HG02973 (cell line): Measurements from ENCODE around the gene SMCO4.

Experiments
- ATAC-seq: cut with Tn5 transposase; IDR thresholded peaks from one replicate; pipeline ENCODE4 v1.9.1; 2021; ENCODE audit warnings: moderate library complexity; ENCODE audit not compliant: unreplicated experiment

SMCO4 gene

DNA sequence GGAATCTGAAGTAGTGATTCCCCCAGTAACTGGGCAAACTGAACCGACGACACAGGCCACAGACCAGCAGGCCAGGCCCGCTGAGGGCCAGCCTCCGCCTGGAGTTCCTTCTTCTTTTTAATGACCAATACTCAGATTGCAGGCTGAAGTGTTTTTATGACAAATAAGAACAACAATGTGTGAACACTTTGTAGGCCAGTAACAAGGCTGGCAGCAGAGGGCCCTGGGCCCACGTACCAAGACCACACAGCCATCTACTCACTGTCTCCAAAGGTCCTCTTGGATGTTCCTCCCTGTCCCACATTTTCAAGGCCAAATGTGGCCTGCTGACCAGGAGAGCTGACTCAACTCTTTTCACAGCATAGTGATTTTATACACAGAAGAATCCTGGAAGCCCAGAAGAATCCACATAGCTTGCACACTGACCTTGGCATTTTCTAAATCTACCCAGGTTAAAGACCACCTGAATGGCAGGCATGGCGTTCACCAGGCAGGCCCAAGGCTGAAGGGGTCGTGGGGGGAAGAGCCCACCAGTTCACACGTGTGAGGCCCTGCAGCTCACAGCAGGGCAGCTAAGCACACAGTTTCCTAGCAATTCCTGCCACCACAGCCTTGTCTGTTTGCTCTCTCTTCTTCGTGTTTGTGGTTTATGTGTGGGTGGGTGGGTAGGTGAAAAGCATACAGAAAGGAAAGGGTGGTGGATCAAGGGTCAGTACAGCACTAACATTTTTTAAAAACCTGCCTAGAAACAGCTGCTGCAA, 13.3 kb downstream of the SMCO4 start:
- peak; percentile 29 for ATAC-seq

DNA sequence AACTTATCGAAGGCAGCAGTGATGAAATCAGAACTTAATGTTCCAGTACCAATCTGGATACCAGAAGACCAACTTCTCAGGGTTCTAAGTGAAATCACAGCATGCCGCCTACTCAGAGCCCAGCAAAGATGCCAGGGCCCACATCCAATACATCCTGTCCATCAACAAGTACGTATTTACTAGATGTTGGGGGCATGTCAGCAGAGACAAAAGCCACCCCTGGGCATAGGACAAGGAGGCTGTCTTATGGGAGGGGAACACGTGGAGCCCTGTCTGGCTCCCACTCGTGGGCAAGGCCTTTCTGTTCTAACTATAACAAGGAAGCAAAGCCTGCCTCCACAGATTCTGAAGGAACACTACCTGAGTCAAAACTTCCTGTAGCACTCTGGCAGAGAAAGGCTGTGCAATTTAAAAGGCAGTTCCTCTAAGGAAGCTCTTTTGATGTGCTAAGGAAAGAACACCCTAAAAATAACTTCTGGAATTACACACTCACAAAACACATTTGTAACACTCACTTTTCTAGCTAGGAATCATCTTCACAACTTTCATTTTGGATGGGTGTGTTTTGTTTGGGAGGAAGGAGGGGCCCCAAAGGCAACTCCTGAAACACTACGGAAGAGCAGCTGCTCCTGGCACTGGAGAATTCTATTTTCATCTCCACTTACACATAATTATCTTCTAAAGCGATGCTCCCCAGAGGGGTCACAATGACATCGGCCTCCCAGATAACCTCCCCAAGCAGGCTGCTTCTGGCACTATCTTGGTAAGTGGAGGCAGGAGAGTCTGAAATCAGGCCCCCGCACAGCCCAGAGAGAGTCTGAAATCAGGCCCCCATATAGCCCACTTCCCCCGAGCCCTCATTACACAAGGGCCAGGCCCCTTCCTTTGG, 14.2 kb downstream of the SMCO4 start:
- ATAC-seq, result no peak

DNA sequence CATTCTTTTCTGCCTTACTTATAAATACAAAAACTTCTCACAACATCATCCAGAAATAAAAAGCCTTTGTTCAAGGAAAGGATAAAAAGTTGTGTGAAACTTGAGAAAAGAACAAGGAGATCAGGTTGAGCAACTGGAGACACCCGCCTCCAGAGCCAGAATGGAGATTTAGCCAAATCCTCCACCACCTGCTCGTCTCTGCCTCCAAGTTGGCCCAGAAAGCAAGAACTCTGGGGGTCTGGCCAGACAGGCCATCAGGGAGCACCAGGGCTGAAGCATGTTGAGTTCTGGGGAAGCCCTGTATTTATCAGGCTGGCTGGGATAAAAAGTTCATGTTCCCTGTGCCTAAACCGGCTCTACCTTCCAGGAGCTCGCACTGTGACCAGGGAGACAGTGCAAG, 14.9 kb downstream of the SMCO4 start:
- ATAC-seq, result no peak

DNA sequence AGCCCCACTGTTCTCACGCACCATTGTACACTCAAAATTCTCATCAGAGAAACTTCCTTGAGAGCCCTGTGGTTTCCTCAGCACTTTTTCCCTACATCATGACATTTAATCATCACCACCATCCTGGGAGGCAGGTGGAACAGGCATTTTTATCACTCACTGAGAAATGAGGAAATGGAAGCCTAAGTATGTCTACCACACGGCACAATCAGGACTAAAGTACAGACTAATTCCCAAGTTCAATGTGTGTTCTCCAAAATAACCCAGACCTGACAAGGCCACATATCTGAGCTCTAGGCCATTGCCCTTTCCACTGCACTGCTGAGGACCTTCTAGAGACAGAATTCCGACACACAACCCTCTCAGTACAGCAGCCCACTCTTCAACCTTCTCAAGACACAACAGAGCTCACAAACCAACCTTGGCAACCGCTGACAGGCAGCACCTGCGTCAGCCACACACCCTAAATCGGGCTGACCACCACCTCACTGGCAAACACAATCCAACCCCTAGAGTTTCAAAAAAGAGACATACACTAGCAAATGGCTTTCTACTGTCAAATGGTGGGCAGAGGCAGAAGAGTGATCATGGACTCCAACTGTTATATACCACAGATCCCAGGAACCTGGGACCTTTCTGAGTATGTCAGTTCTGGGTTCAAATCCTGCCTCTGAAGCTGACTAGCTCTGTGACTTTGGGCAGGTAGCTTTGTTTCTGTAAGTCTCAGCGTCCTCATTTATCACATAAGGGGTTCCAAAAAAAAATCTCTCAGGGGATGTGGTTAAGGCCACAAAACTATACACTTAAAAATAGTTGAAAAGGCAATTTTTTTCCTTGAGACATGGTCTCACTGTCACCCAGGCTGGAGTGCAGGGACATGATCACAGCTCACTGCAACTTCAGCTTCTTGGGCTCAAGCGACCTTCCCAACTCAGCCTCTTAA, 16.3 kb downstream of the SMCO4 start:
- ATAC-seq, result peak; percentile 30

DNA sequence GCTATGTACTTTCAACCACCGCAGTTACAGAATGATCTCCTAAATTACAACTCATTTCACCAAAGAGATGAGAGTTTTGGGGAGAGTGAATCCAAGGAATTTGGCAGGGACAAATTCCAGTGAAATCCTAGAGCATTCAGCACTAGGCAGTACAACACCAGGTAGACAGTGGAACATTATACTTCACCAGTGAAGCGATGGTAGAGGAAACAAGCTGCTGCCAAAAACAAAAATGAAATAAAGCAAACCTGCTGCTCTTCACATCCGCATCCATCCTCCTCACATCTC, 16.9 kb downstream of the SMCO4 start:
- ATAC-seq, result peak; percentile 18

DNA sequence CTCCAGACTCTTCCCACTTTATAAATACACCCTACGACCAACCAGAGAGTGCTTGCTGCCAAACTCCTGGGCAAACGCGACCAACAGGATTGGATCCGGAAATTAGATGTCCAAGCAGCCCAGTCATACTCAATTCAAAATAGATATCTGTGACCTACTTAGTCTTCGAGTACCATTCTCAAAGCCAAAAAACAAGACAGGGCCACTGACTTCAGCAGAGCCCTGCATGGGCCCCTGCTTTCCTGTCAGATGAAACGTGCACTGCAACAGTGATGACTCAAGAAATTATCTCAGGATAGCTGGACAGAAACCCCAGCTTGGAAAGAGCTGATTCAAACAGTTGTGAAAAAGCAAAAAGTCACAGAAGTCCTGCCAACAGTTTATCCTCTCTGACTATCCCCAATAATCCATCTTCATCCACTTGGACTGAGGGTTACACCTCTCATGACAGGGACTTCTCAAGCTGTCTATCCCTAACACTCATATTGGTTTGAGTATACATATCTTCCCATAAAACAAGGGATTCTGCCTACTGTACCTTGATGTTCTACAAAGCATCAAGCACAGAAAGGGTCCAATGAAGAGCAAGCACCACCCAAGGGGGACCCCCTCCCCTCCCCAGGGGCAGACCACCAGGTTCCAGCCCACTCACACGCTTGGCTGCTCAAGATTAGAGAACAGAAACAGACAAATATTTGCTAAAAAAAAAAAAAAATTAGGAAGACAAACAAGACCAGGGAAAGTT, 17.4 kb downstream of the SMCO4 start:
- no peak for ATAC-seq

DNA sequence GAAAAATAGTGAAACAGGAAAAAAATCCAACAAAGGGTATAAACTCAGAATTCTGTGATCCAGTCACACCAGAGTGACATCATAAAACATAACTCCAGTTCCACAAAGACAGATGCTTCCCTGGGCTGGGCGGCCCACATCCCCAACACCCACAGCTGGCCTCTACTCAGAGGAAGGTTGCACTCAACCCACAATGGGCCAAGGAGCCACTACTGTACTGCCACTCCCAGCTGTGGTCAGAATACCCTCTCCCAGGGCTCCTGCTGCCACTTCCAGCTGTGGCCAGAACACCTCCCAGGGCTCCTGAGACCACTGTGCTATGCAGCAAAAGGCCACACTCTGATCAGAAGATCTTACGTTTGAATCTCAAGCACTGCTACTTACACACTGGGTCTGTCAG, 18.3 kb downstream of the SMCO4 start:
- ATAC-seq, result no peak

DNA sequence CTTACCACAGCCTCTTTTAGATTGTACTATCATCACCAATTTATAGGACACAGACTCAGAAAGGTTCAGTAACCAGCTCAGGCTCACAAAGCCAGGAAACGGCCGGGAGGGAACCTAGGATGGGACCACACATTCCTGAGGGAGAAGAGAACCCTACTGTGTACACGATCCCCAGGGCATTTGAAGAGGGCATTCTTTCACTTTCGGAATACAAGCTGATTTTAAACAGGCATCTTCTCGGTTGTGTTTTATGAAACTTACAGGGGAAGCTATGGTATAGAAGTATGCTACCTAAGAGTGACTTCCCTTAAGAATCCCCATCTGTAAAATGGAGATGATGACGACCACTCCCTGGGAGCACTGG, 19.0 kb downstream of the SMCO4 start:
- peak; percentile 38 for ATAC-seq

DNA sequence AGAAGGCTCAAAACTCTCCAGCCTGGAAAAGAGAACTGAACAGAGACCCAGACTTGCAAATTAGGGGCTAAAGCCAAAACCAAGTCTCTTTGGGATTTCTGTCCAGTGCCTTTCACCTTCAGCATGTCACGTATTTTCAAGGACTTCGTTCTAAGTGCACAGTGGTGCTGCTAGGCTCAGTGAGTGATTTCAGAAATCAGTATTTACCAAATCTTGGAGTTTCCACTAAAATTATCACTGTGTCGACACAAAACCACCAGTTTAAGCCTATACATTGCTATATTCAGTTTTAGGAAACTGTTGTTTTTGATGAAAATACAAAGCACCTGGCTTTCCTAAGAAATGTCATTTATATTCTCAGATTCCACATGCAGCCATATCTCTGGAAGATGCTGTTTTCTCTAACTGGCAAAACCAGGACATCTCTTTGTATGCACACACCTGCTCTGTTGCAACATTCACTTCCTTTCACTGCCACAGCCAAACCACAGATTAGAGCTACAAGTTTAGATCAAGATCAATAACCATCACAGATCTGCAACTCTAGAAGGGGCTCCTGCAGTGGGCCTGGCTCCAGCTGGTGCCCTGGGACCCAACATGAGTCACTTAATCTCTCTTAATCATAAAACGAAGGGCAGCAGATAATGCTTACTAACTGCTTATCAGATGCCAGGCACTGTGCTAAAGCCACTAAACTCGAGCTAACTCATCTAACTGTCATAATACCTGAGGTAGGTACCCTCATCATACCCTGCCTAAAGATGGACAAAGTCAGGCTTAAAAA, 22.3 kb downstream of the SMCO4 start:
- ATAC-seq, result no peak

DNA sequence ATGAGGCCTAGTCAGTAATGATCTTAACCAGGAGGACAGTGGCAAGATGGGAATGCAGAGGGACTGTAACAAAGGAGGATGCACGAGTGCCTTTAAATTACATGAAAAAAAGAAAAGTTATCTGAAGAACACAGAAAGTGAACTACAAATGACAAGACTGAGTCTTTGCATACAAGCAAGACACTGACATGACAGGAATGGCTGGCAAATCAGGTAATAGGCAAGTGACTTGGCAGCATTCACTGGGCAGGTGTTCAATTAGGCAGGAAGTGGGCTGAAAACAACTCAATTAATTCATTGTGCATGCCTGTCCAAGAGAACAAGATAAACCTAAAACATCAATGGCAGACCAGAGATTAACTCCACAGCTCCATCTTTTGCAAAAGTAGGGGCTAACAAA, 24.0 kb downstream of the SMCO4 start:
- ATAC-seq, result no peak

DNA sequence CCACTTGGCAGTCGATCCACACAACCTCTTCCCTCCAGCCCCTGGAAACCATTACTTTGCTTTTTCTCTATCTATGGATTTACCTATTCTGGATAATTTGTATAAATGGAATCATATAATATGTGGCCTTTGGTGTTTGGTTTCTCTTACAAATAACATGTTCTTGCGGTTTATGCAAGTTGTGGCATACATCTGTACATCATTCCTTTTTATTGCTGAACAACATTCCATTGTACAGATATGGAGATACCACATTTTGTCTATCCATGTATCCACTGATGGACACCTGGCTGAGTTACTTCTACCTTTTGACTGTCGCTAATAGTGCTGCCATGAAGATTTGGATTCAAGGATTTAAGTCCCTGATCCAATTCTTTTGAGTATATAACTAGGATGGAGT, 25.1 kb downstream of the SMCO4 start:
- no peak for ATAC-seq

DNA sequence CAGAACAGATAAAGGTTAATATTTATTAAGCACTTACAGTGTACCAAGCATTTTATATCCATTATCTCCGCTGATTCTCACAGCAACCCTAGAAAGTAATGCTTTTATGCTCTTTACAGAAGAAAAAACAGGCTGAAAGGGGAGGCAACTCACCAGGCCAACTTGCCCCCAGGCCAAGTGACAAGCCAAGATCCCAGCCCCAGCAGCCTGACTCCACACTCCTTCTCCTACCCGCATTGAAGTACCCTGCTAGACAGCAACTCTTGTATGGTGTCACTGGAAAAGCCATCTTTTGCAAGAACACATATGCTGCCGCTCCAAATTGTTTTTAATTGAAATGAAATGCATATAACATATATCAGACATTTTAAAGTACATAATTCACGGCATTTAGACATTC, 25.6 kb downstream of the SMCO4 start:
- ATAC-seq, result no peak

DNA sequence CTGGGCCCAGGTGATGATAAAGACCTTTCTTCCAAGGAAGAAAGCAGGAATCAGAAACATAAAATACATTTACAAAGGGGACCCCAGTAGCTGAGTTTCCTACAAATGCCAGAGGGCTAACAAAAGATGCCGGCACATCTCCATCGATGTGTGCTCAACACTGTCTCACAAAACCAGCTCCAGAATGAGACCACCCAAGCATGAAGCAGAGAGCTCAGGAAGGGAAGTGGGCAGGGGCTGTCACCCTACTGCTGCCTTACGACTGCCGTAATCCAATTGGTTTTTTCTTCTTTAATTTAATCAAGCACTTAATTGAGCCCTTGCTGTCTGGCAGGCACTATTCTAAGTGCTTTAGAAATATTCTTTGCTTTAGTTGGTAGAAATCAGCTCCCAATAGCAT, 26.1 kb downstream of the SMCO4 start:
- ATAC-seq, result no peak

DNA sequence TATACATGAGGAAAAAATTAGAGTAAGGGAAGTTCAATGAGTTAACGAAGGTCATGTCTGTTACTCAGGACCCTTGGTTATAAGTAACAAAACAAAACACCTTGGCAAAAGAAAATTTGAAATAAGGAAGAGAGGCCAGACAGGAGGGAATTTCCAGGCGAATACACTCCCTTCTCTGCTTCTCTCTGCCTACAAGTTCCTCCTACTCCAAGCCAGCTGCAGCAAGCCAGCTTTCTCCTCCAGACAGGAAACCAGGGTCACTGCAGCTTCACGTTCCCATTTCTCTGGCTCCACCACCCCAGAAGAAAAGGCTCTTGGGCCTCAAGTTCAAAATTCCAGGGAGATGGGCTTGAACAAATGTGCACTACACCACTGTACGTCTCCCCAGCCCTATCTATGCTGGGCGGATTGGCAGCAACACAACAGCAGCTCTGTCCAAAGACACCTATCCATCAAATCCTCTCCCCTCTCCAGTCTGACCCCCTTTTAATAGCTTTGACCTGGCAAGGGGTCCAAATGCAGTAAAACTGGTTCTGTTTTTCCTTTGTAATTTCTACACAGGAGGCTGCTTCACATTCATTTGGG, 27.7 kb downstream of the SMCO4 start:
- ATAC-seq, result no peak

DNA sequence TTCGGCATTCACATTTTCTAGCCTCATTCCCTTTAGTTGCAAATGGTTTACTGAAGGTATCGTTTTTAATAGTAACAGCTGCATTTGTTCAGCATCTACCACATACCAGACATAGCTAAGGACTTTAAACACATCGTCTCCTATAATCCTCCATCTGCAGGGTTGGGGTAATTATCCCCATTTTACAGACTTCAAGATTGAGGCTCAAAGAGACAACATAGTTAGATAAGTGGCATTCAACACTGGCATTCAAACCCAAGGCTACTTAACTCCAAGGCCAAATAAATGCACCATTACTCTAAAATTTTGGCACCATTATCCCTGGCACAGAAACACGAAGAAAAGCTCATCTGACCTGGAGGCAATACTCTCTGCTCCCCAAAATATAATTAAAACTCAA, 28.5 kb downstream of the SMCO4 start:
- no peak for ATAC-seq

DNA sequence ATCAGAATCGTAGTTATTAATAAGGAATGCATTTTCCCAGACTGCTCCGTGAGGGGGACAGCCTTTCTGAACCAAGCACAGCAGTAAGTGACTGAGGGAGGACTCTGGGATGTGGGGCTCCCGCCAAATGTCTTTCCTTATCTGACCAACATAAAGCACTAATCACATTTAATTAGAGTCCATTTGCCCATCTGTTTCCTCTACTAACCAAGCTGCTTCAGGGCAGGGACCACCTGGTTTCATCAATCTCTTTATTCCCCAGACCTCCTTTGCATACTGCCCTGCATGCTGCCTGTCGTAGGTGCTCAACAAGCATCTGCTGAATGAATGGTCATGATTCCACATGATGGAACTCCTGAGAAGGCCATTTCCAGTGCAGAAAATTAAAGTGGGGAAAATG, 29.4 kb downstream of the SMCO4 start:
- no peak for ATAC-seq

DNA sequence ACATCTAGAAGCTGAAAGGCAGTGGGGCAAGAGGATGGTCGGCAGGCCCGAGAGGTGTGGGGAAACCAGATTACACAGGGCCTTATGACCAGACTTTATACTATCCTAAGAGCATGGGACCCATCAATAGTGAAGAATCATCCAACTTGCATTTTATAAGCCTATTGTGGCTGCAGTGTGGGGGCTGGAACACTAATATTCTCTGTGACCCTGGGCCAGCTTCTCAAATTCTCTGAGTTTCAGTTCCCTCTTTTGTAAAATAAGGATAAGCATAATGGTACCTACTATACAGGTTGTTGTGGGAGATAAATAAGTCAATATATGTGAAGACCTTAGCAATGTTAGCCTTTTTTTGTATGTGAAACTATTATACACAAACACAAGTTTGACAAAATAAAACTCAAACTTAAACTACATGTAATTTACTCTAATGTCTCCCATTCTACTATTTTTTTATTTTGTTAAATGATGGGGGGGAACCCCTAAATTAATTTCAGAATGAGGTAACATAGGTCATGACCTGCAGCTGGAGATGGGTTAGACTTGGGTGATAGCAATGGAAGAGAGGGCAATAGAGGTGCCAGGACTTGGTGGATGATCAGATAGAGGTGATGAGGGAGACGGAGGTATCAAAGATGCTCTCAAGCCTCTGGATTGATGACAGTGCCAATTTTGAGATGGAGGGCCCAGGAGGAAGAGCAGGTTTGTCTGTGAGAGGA, 30.1 kb downstream of the SMCO4 start:
- ATAC-seq, result peak; percentile 72

DNA sequence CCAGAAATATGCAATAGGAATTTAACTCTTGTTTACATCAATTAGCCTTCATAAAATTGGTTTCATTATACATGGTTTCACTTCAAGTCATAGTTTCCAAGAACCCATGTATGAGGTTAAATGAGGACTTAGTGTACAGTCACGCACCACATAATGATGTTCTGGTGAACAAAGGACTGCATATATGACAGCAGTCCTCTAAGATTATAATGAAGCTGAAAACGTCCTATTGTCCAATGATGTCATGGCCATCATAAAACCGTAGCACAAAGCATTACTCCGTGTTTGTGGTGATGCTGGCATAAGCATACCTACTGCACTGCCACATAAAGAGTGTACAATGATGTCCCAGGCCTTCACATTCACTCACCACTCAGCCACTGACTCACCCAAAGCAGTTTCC, 31.1 kb downstream of the SMCO4 start:
- peak; percentile 91 for ATAC-seq
